NCI-H2227 (cell line): ENCODE results near the gene PLSCR1.
A peak's percentile ranks its signal among the peaks of the same experiment; 100 is the strongest.
"Not testable (repeated sequence)": the region's sequence is repeated elsewhere in the genome, so short reads cannot be mapped to it uniquely, and the experiment has no call there.

Experiments
- DNase-seq: peaks from one replicate; lab custom pipeline; 2025; ENCODE audit not compliant: unreplicated experiment; lab: John Stamatoyannopoulos, UW

PLSCR1 gene

DNA sequence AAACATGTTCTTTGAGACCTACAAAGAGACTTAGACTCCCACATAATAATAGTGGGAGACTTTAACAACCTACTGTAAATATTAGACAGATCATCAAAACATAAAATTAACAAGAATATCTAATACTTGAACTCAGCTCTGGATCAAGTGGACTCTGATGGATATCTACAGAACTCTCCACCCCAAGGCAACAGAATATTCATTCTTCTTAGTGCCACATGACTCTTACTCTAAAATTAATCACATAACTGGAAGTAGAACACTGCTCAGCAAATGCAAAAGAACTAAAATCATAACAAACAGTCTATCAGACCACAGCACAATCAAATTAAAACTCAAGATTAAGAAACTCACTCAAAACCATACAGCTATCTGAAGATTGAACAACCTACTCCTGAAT lies 59.1 kb downstream of the PLSCR1 start:
- no peak for DNase-seq

DNA sequence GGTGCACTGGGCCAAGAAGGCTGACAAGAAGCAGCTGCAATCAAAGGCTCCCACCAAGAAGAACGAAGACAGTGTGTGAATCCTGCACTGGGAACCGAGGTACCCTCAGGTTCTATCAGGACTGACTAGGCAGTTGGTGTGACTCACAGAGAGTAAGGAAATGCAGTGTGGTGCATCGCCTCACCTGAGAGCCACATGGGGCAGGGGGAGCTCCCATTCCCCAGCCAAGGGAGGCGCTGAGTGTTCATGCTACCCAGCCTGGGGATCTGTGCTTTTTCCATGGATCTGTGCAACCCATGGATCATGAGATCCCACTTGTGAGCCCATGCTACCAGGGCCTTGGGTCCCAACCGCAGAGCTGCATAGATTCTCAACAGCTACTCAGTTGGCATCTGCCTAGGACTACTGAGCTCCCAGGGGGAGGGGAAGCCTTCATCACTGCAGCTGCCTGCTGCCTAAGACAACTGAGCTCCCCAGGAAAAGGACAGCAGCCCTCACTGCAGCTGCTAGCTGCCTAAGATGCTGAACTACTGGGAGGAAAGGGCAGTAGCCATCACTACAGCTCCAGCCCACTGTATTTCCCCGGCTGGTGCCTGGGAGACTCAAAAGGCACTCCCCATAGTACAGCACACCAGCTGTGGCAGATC lies 68.2 kb downstream of the PLSCR1 start:
- no peak for DNase-seq

GRCh38 chr3:146474976-146475375 lies 69.4 kb downstream of the PLSCR1 start:
- not testable (repeated sequence) for DNase-seq

- no peak for DNase-seq
Measured at GRCh38 chr3:146473726-146474125, 70.7 kb downstream of the PLSCR1 start.

- DNase-seq, result no peak
Measured at GRCh38 chr3:146472611-146473010, 71.8 kb downstream of the PLSCR1 start.

GRCh38 chr3:146471012-146471411 lies 73.4 kb downstream of the PLSCR1 start:
- no peak for DNase-seq

DNA sequence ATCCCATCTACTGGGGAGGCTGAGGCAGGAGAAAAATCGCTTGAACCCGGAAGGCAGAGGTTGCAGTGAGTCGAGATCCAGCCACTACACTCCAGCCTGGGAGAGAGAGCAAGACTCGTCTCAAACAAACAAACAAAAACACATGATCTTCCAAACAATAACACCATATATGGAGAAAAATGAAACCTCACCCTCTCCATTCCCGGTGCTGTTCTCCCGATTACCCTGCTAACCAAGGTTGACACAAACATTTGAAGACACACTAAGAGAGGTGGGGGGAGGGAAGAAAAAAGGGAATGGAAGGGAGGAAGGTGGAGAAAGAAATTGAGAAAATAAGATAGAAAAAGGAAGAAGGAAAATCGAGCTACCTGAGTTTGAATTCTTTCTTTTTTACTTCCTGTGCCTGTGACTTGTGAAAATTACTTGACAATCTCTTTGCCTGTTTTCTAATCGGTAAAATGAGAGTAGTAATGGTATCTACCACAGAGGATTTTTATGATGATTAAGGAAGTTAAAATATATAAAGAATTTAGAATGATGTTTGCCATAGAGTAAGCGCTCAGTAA lies 73.9 kb downstream of the PLSCR1 start:
- DNase-seq, result no peak

DNA sequence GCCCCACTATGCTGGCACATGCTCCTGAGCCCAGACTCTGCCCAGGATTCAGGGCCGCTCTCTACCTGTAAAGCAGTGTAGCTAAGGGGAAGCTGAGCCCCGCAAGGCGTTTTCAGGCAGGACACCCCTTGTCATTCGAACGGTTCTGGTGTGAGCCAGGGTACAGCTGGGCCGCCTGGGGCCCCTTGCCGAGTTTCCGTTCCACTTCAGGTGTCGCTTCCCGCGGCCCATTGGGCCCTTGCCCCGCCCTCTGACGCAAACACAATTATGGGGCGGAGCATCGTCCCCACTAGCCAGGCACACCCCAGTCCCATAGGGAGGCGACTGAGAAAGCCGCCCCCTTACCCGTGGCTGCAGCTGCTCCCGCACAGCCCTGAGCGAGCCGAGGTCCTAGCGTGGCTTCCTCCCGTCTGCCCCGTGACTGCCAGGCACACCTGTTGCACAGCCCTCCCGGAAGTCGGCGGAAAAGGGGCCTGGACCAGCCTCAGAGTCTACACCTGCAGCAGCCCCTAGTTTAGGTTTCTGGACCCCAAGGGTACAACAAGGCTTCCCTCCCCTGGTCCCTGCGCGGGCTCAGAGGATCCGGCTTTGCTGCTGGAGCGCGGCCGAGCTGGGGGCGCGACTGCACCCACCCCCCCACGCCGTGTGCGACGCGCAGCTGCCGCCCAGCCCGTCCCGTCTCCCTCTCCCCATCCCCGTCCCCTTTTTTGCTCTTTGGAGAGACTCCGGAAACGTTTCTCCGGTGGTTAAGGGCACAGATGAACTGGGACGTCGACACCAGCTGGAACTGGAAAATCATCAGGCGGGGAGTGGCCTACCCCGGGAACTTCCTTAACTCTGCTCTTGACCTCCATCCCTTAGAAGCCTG lies 75.0 kb downstream of the PLSCR1 start, which contains the start of gene PLSCR2:
TSS of gene PLSCR2 (minus strand) at position 412 of the 868 bp plus-strand sequence. CDS start 9,657 bp downstream, outside the sequence.
- DNase-seq, result peak; percentile 42

DNA sequence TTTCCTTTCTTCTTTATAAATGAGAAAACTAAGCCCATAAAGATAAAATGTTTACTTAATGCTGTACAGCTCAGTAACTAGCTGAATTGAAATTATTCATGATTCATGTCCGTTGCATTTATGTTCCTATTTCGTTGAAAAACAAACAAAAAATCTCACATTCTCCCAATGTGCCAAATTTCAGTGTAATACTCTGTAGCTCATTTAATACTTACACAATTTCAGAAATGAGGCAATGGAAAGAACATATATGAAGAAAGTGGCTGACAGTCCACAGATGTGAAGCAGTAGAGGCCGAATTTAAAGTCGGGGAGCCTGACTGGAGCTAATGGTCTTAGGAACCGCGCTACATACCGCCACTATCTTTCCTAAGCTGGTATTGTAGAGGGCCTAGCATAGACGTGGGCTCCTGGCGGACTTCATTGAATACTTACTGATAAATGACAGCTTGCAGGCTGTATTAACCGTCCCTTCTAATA lies 75.7 kb downstream of the PLSCR1 start:
- no peak for DNase-seq

DNA sequence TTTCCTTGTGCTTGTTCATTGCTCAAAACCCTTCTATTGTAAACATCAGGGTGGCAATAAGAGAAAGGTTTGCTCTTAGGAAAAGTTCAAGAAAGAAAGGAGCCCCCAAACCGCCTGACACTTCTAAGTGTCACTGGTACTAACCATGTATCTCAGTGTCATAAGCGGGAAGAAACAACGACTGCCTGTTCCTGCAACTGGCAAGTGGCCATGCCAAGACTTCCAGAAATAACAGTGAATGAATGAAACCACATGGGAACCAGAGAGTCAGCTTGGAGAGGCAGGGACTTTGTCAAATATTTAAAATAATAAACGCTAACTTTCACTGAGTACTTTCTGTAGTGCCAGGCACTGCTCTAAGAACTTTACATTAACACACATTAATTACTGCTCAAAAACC lies 76.2 kb downstream of the PLSCR1 start:
- no peak for DNase-seq

DNA sequence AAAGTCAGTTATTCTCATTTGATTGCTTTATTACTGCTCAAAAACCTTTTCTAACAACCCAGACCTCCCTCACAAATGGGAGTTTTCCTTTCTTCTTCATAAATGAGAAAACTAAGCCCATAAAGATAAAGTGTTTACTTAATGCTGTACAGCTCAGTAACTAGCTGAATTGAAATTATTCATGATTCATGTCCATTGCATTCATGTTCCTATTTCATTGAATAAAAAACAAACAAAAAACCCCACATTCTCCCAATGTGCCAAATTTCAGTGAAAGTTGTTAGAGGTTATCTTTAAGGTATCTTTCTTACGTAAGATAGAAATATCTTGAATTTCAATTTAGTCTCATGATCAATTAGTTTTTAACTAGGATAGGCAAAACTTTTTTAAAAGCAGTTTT lies 77.8 kb downstream of the PLSCR1 start:
- DNase-seq, result no peak

DNA sequence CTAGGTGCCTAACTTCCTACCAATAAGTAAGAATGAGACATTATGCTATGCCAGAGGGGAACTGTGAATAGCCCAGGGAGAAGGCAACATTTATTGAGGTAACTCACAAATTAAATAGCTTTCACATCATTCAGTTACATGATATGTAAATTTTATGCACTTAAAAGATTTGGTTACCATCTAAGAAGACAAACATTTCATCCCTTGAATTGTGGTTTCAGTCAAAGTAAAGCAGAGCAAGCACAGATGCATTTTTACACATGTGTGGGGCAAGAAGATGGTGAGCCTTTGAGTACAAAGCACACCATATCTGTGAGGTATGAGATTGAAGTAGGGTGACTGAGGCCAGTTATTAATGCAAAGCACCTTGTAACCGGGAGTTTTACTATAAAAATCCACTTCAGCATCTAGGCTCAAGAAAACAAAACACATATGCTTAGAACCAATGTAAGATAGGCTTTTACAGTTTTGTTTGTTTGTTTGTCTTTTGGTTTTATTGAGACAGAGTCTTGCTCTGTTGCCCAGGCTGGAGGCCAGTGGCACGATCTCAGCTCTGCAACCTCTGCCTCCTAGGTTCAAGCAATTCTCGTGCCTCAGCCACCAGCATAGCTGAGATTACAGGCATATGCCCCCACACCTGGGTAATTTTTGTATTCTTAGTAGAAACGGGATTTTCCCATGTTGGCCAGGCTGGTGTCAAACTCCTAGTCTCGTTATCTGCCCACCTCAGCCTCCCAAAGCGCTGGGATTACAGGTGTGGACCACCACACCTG lies 78.5 kb downstream of the PLSCR1 start:
- no peak for DNase-seq
